K562 (cell line): ENCODE results near the gene ARPC4. TPM values are rescaled to one million over a fixed set of nuclear protein-coding genes. Genes with fewer than 3 reads are reported as not detected.

Experiments used
- BDP1 ChIP-seq: IDR thresholded peaks from 3 replicates; pipeline ENCODE4 v1.6.1; 2011; ENCODE audit not compliant: insufficient read length, insufficient read depth
- CREB1 ChIP-seq, 2 experiments: sonication (generic) in 1 of 2; formaldehyde crosslinking in 1 of 2; IDR thresholded peaks; 2 replicates each; pipeline versions ENCODE4 v1.6.1 to v1.8.0; 2012 to 2022; ENCODE audit warnings: inconsistent platforms in 1 of 2, mild to moderate bottlenecking in 1 of 2, missing genetic modification reagents in 1 of 2, moderate library complexity in 1 of 2
- CSDE1 ChIP-seq, 2 experiments: fragments of 450-650 bp; IDR thresholded peaks; 2 replicates each; pipeline ENCODE4 v1.6.1; 2016; ENCODE audit warnings: mild to moderate bottlenecking in 1 of 2
- GTF2E2 ChIP-seq: fragments of 200-800 bp; sonication (Bioruptor generic); IDR thresholded peaks from 2 replicates; pipeline ENCODE4 v1.6.1; 2016; ENCODE audit warnings: missing genetic modification characterization, missing compliant biosample characterization
- HCFC1 ChIP-seq: IDR thresholded peaks from 2 replicates; pipeline ENCODE4 v1.6.1; 2012; ENCODE audit warnings: low read depth, low read length, improper control_type of control experiment
- HDAC2 ChIP-seq: fragments of 450-650 bp; IDR thresholded peaks from 2 replicates; pipeline ENCODE4 v1.6.1; 2016; ENCODE audit warnings: mild to moderate bottlenecking
- HDAC8 ChIP-seq: fragments of 450-650 bp; IDR thresholded peaks from 2 replicates; pipeline ENCODE4 v1.6.1; 2016; ENCODE audit warnings: mild to moderate bottlenecking, missing genetic modification characterization, moderate library complexity, missing compliant biosample characterization
- HDGF ChIP-seq: fragments of 450-650 bp; IDR thresholded peaks from 2 replicates; pipeline ENCODE4 v1.6.1; 2016
- HMG20A ChIP-seq: fragments of 450-650 bp; formaldehyde crosslinking; conservative IDR thresholded peaks from 2 replicates; pipeline ENCODE4 v1.4.0; 2020; ENCODE audit warnings: mild to moderate bottlenecking, mixed read lengths
- MAX ChIP-seq: sonication (generic); formaldehyde crosslinking; IDR thresholded peaks from 2 replicates; pipeline ENCODE4 v1.9.0; 2022; ENCODE audit warnings: mild to moderate bottlenecking, missing genetic modification reagents
- NFIC ChIP-seq: fragments of 450-650 bp; IDR thresholded peaks from 2 replicates; pipeline ENCODE4 v1.6.1; 2017; ENCODE audit warnings: mild to moderate bottlenecking, inconsistent platforms
- NFXL1 ChIP-seq: fragments of 450-650 bp; formaldehyde crosslinking; IDR thresholded peaks from 2 replicates; pipeline ENCODE4 v1.4.0; 2021; ENCODE audit warnings: mild to moderate bottlenecking
- NFYB ChIP-seq: IDR thresholded peaks from 2 replicates; pipeline ENCODE4 v1.6.1; 2011; ENCODE audit warnings: mild to moderate bottlenecking, moderate library complexity; ENCODE audit not compliant: insufficient read length; ENCODE audit errors: extremely low read depth
- RHOXF2B ChIP-seq: fragments of 250-450 bp; sonication (Bioruptor Pico); conservative IDR thresholded peaks from 2 replicates; pipeline ENCODE4 v1.5.1; 2021
- ZNF41 ChIP-seq: fragments of 250-450 bp; sonication (Bioruptor Pico); conservative IDR thresholded peaks from 2 replicates; pipeline ENCODE4 v1.4.0; 2020; ENCODE audit warnings: mild to moderate bottlenecking
- ZNF445 ChIP-seq: fragments of 250-450 bp; sonication (Bioruptor Pico); IDR thresholded peaks from 2 replicates; pipeline ENCODE4 v1.4.0; 2020; ENCODE audit warnings: low read depth, mild to moderate bottlenecking, moderate library complexity
- ZNF584 ChIP-seq: fragments of 200-800 bp; sonication (Bioruptor generic); IDR thresholded peaks from 2 replicates; pipeline ENCODE4 v1.6.1; 2016; ENCODE audit warnings: low read depth, mild to moderate bottlenecking, missing genetic modification characterization, missing compliant biosample characterization
- polyA plus RNA-seq, 8 experiments: library from polyadenylated mRNA; depleted of rRNA in 4 of 8; stranded (reverse) in 5 of 8; unstranded in 3 of 8; fragments of >200 nt; fragmentation: Nextera tagmentation in 2 of 8; fragmentation: Illumina TruSeq in 1 of 8; extraction: Ambion mirVana in 2 of 8; extraction: Trizol in 1 of 8; gene quantifications; 2 replicates each; pipeline versions ENCODE4 v1.2.1 to v1.2.3, GENCODE V29; 2011 to 2014; ENCODE audit warnings: inconsistent platforms in 1 of 8, missing spikeins in 1 of 8
- total RNA-seq, 7 experiments: library from RNA; depleted of rRNA in 6 of 7; stranded (reverse); fragments of >200 nt in 6 of 7; fragmentation: Illumina TruSeq in 2 of 7; extraction: Trizol in 2 of 7; gene quantifications; 2 replicates each; pipeline versions ENCODE4 v1.2.1 to v1.2.3, GENCODE V29; 2011 to 2021; ENCODE audit warnings: low replicate concordance in 1 of 7
- TF ChIP-seq, protein P1 (sequence below): fragments of 200-800 bp; sonication (Bioruptor generic); IDR thresholded peaks from 2 replicates; pipeline ENCODE4 v1.6.1; 2017; ENCODE audit warnings: missing genetic modification characterization, missing compliant biosample characterization
- TF ChIP-seq, protein P2 (sequence below), 3 experiments: IDR thresholded peaks in 2 of 3; conservative IDR thresholded peaks in 1 of 3; 2 replicates each; pipeline ENCODE4 v1.5.1; 2011 to 2012; ENCODE audit warnings: low read length in 3 of 3, mild to moderate bottlenecking in 3 of 3, control low read depth in 2 of 3, improper control_type of control experiment in 1 of 3, inconsistent platforms in 1 of 3, low read depth in 1 of 3, mixed read lengths in 1 of 3, moderate library complexity in 1 of 3; ENCODE audit not compliant: insufficient read depth in 2 of 3
- TF ChIP-seq, protein P3 (sequence below): sonication (generic); formaldehyde crosslinking; IDR thresholded peaks from 2 replicates; pipeline ENCODE4 v1.8.0; 2022; ENCODE audit warnings: missing genetic modification reagents, mild to moderate bottlenecking, borderline replicate concordance
- TF ChIP-seq, protein P4 (sequence below): fragments of 250-450 bp; sonication (Bioruptor Pico); IDR thresholded peaks from 2 replicates; pipeline ENCODE4 v1.5.1; 2021; ENCODE audit warnings: mild to moderate bottlenecking

The ARPC4 gene
- total and polyA plus RNA-seq, 9 of the 15 experiments (the other 6 are each of a cell fraction or from before 2014, with no cell fraction given) = 20.1 to 153 (median 119) TPM

DNA sequence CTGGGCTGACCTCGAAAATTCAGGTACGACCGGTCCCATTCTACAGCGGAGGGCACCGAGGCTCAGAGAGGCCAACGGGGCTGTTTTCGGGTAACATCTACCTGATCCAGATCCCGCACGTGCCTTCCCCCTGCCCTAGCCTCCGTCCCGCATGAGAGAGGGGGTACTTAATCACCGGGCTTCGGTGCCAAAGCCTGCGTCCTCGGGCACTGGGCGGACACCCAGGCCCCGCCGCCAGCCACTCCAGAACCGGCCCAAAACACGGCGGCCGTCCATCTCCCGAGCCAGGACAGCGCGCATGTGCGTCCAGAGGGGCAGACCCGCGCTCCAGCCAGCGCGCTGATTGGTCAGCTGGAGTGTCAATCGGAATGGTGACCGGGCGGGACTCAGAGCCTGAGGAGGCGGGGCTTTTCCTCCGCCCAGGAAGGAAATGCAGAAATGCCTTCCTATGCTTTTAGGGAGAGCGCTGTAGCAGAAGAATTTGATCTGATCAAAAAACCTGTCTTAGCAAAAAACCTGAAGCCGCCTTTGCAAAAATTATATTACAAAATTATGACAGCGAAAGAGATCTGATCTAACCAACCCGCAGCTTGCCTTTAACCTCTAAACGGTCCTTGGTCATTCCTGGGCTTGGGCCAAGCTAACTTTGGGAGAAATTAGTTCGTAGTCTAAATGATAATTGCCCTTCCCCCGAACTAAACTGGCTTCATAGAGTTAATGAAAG, 51.0 kb downstream of the ARPC4 start, which contains the start of gene RPUSD3 (continued):
- TF ChIP-seq, protein P1, sequence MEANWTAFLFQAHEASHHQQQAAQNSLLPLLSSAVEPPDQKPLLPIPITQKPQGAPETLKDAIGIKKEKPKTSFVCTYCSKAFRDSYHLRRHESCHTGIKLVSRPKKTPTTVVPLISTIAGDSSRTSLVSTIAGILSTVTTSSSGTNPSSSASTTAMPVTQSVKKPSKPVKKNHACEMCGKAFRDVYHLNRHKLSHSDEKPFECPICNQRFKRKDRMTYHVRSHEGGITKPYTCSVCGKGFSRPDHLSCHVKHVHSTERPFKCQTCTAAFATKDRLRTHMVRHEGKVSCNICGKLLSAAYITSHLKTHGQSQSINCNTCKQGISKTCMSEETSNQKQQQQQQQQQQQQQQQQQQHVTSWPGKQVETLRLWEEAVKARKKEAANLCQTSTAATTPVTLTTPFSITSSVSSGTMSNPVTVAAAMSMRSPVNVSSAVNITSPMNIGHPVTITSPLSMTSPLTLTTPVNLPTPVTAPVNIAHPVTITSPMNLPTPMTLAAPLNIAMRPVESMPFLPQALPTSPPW (CRISPR knock-in tag) = peak; percentile 67
- TF ChIP-seq, protein P2, sequence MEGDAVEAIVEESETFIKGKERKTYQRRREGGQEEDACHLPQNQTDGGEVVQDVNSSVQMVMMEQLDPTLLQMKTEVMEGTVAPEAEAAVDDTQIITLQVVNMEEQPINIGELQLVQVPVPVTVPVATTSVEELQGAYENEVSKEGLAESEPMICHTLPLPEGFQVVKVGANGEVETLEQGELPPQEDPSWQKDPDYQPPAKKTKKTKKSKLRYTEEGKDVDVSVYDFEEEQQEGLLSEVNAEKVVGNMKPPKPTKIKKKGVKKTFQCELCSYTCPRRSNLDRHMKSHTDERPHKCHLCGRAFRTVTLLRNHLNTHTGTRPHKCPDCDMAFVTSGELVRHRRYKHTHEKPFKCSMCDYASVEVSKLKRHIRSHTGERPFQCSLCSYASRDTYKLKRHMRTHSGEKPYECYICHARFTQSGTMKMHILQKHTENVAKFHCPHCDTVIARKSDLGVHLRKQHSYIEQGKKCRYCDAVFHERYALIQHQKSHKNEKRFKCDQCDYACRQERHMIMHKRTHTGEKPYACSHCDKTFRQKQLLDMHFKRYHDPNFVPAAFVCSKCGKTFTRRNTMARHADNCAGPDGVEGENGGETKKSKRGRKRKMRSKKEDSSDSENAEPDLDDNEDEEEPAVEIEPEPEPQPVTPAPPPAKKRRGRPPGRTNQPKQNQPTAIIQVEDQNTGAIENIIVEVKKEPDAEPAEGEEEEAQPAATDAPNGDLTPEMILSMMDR (IDR thresholded peaks at IDR 0.05 in 2 of 3, conservative IDR thresholded peaks at IDR 0.05 in 1 of 3; ENCODE audit: insufficient read depth in 2 of 3, low read depth in 1 of 3, low read length in 3 of 3) = no peak
- peak; percentile 85 for TF ChIP-seq HDGF
- TF ChIP-seq ZNF41 (CRISPR knock-in tag) = no peak
- peak; percentile 96 for TF ChIP-seq MAX (CRISPR knock-in tag)
- 0 out of 2 replicates have a peak, but pooled peaks have one; percentile 14 for TF ChIP-seq HDAC2
- TF ChIP-seq, protein P3, sequence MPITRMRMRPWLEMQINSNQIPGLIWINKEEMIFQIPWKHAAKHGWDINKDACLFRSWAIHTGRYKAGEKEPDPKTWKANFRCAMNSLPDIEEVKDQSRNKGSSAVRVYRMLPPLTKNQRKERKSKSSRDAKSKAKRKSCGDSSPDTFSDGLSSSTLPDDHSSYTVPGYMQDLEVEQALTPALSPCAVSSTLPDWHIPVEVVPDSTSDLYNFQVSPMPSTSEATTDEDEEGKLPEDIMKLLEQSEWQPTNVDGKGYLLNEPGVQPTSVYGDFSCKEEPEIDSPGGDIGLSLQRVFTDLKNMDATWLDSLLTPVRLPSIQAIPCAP (CRISPR knock-in tag) = no peak
- no peak for TF ChIP-seq ZNF445 (CRISPR knock-in tag)
- TF ChIP-seq CREB1 (IDR thresholded peaks at IDR 0.05) = peak; percentile 34
- TF ChIP-seq CREB1 (CRISPR knock-in tag; IDR thresholded peaks at IDR 0.05) = peak; percentile 57; the same call in 1 of the 2 replicates
- TF ChIP-seq CSDE1 (IDR thresholded peaks at IDR 0.05) = no peak
- peak; percentile 79 for TF ChIP-seq GTF2E2 (tag)
- no peak for TF ChIP-seq NFXL1 (CRISPR knock-in tag)
- no peak for TF ChIP-seq HCFC1
- TF ChIP-seq, protein P4, sequence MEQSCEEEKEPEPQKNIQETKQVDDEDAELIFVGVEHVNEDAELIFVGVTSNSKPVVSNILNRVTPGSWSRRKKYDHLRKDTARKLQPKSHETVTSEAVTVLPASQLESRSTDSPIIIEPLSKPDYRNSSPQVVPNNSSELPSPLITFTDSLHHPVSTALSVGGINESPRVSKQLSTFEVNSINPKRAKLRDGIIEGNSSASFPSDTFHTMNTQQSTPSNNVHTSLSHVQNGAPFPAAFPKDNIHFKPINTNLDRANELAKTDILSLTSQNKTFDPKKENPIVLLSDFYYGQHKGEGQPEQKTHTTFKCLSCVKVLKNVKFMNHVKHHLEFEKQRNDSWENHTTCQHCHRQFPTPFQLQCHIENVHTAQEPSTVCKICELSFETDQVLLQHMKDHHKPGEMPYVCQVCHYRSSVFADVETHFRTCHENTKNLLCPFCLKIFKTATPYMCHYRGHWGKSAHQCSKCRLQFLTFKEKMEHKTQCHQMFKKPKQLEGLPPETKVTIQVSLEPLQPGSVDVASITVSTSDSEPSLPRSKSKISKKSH = no peak
- TF ChIP-seq NFIC = peak; percentile 70
- TF ChIP-seq HMG20A (CRISPR knock-in tag) = no peak
- TF ChIP-seq BDP1 = no peak
- TF ChIP-seq NFYB = peak; percentile 88
- no peak for TF ChIP-seq HDAC8
- 0 out of 2 replicates have a peak, but pooled peaks have one; percentile 73 for TF ChIP-seq RHOXF2B (CRISPR knock-in tag)
- no peak for TF ChIP-seq ZNF584
